Ovary (tissue), 9 donors: ENCODE measurements around the gene NOM1. TPM values are rescaled to one million over a fixed set of nuclear protein-coding genes. Genes with fewer than 3 reads are reported as not detected.

Experiments used
- DNase-seq, 5 donors: peaks; one replicate each; pipeline ENCODE4 v3.0.0-alpha.2; 2019 to 2020
- H3K27ac ChIP-seq, 2 donors: fragments of 200-600 bp; one replicate each; pipeline versions ENCODE4 v1.5.1 to v1.8.0; 2019 to 2022
- H3K27me3 ChIP-seq: fragments of 200-600 bp; one replicate; pipeline ENCODE4 v1.8.0; 2022
- H3K36me3 ChIP-seq: fragments of 200-600 bp; sonication (generic); one replicate; pipeline ENCODE4 v1.5.1; 2019
- H3K4me1 ChIP-seq: one replicate; pipeline ENCODE4 v1.8.1; 2013; ENCODE audit warnings: mild to moderate bottlenecking, moderate library complexity; ENCODE audit not compliant: insufficient read depth
- H3K4me3 ChIP-seq: fragments of 200-600 bp; sonication (generic); one replicate; pipeline ENCODE4 v1.5.1; 2017
- H3K9me3 ChIP-seq, 2 donors: fragments of 200-600 bp in 1 of 2; sonication (generic) in 1 of 2; one replicate each; pipeline versions ENCODE4 v1.5.1 to v1.8.1; 2013 to 2019; ENCODE audit warnings: mild to moderate bottlenecking in 1 of 2, moderate library complexity in 1 of 2
- EP300 ChIP-seq: sonication (generic); formaldehyde crosslinking; IDR thresholded peaks from one replicate; pipeline ENCODE4 v1.6.1; 2017; ENCODE audit warnings: antibody characterized with exemption
- POLR2A ChIP-seq: fragments of 450-650 bp; IDR thresholded peaks from one replicate; pipeline ENCODE4 v1.6.1; 2017; ENCODE audit warnings: antibody characterized with exemption, mild to moderate bottlenecking, moderate library complexity
- WGBS, 3 donors: extraction: QIAGEN DNeasy Blood & Tissue Kit in 1 of 3; methylation state at CpG; one replicate each; pipeline versions ENCODE4 v1.1.5 to v1.1.7; 2013 to 2017; 5-methylcytosine and 5-hydroxymethylcytosine counted together
- intact Hi-C, 4 donors: fragments of 100-400 bp; cut with DNase I; formaldehyde crosslinking; loops; one replicate each; pipeline versions ENCODE4 v1.11.0 to v1.15.1; 2022 to 2023
- polyA plus RNA-seq, 2 donors: library from polyadenylated mRNA; stranded (reverse); fragments of 200-250 nt in 1 of 2; fragments of 350-450 nt in 1 of 2; fragmentation: Illumina TruSeq in 1 of 2; extraction: RNeasy Lipid Tissue Mini Kit (QIAGEN cat#74804) in 1 of 2; gene quantifications; one replicate each; pipeline ENCODE4 v1.2.3, GENCODE V29; 2013 to 2014
- total RNA-seq, 7 donors: library from RNA; depleted of rRNA in 2 of 7; stranded (reverse); fragments of >200 nt in 2 of 7; fragmentation: NEBNext Ultra II Directional in 3 of 7; extraction: Animal tissue kit (Norgen Biotek cat#: 25700) in 3 of 7; gene quantifications; one replicate each; pipeline versions ENCODE4 v1.1.0 to v1.2.4, GENCODE V29; 2016 to 2023
- TF ChIP-seq, protein P1 (sequence below), 3 donors: fragments of 450-650 bp in 2 of 3; fragments of 200-600 bp in 1 of 3; IDR thresholded peaks; one replicate each; pipeline versions ENCODE4 v1.5.1 to v1.8.0; 2016 to 2022; ENCODE audit warnings: antibody characterized with exemption in 3 of 3, mild to moderate bottlenecking in 1 of 3
- donor health status: DM: no; HTN: no; CAD: no; lungs with moderate emphysema.
- donor health status: DM: no; HTN: no; CAD: no.
- donor health status: Bipolar disorder and iron deficiency.
- donor health status: DM: yes; HTN: yes; CAD: no.
- donor health status: DM: no; HTN: no; CAD: no.
- donor health status: DM: yes; HTN: yes; CAD: no.

The NOM1 gene
- total and polyA plus RNA-seq, 9 donors, result 7.7 to 26.5 (median 13.8) TPM

DNA sequence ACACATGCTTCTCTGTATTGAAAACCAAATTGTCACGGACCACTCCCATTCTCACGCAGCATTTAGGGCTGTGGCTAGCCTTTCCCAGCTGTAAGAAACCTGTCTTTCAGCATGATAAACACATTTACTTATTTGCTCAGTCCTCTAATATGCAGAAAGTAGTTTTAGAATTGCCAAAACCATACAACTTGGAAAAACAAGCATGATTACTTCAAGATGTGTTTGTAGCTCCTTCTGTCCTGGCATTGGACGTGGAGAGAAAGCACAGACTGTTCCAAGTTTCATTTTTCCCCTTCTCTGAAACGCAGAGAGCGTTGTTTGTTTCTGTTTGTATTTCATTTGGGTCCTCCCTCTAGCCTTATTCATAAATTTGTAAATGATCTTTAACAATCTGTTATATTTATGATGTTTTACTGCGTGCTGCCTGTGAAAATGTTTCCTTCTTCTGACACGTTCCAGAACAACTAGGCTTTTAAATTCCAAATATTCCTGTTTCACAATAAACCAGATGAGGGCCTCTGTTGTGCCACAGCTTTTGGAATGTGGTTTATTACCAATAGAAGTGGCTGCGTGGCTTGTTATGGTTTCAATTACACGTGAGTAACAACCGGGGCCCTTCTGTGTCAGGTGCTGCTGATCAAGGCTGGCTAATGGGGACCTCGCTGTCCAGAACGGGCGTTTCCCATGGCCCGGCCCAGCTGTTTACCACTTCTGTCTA is 34.8 kb downstream of the NOM1 start:
- H3K9me3 ChIP-seq, result no peaks in the 10 kb centered on the region
- no peak for DNase-seq
- intact Hi-C loops, result no loop called here
- no peaks in the 10 kb centered on the region for H3K4me1 ChIP-seq
- peak overlapping the region in 1 of 2 donors; percentile 16 for H3K27ac ChIP-seq
- 18 to 23% (median 19%) methylated on average over 14 of the region's 14 CpGs for WGBS, 3 donors
- H3K36me3 ChIP-seq, result no peaks in the 10 kb centered on the region
- no peaks in the 10 kb centered on the region for H3K27me3 ChIP-seq
- TF ChIP-seq POLR2A (no peak), EP300 (no peak)
- TF ChIP-seq, protein P1, sequence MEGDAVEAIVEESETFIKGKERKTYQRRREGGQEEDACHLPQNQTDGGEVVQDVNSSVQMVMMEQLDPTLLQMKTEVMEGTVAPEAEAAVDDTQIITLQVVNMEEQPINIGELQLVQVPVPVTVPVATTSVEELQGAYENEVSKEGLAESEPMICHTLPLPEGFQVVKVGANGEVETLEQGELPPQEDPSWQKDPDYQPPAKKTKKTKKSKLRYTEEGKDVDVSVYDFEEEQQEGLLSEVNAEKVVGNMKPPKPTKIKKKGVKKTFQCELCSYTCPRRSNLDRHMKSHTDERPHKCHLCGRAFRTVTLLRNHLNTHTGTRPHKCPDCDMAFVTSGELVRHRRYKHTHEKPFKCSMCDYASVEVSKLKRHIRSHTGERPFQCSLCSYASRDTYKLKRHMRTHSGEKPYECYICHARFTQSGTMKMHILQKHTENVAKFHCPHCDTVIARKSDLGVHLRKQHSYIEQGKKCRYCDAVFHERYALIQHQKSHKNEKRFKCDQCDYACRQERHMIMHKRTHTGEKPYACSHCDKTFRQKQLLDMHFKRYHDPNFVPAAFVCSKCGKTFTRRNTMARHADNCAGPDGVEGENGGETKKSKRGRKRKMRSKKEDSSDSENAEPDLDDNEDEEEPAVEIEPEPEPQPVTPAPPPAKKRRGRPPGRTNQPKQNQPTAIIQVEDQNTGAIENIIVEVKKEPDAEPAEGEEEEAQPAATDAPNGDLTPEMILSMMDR (IDR thresholded peaks at IDR 0.05), result no peak
- no peak overlapping the region for H3K4me3 ChIP-seq

DNA sequence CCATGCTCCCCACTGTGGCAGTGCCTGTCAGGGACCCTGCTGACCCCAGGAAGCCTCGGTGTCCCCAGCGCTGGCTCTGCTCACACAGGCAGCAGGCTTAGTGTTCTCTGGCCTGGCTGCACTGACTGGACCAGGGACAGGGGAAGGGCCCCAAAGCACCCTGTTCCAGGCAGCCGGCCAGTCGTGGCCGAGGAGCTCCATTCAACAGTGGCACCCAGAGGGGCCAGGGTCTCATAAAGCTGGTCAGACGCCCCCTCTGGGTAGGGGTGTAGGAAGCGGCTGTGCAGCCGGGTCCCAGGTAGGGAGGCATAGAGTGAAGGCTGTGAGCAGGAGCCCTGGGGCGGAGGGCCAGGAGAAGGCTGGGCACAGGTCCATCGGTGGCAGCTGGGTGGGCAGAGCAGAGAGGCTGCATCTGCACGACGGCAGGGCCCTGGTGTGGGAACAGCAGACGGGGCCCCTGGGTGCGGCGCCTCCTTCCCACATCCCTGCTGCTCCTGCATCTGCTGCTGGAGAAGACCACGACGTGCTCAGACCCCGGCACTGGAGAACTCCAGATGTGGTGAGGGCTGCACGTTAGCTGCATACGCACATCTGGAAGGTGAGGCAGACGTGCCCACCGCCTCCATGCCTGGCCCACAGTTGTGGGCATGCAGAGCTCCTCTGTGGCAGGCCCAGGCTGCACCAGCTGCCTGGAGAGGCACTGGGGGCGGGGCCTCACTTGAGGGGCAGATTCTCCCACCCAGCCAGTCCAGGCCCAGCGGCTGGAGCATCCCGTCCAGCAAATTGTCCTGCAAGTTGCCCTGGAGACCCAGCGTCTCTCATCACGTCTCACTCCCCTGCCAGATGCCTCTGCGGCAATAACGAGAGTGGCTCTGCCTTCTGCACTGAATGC is 35.8 kb downstream of the NOM1 start:
- 86 to 92% (median 87%) methylated on average over 23 to 29 of the region's 29 CpGs for WGBS, 3 donors
- intact Hi-C loops, result no loop called here
- Histone ChIP-seq H3K9me3 (no peaks in the 10 kb centered on the region), H3K36me3 (no peaks in the 10 kb centered on the region), H3K27me3 (no peaks in the 10 kb centered on the region), H3K4me1 (no peaks in the 10 kb centered on the region), H3K4me3 (no peak overlapping the region), H3K27ac (peak overlapping the region in 1 of 2 donors; percentile 16)
- TF ChIP-seq POLR2A (no peak), EP300 (no peak)
- TF ChIP-seq, protein P1 (IDR thresholded peaks at IDR 0.05), result no peak
- DNase-seq, result no peak

DNA sequence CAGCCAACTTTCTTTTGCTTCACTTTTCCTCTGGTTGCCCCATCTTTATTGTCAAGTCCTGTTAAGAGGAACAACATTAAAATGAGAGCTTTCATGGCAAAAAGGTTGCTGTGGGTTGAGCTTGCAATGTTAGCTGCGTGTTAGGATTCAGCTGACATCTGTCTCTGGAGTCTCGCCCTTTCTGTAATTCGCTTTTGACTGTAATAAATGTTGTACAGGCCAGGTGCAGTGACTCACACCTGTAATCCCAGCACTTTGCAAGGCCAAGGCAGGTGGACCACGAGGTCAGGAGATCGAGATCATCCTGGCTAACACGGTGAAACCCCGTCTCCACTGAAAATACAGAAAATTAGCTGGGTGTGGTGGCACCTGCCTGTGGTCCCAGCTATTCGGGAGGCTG is 36.9 kb downstream of the NOM1 start:
- H3K9me3 ChIP-seq, result no peaks in the 10 kb centered on the region
- 92 to 96% (median 94%) methylated on average over 8 of the region's 8 CpGs for WGBS, 3 donors
- H3K4me3 ChIP-seq, result no peak overlapping the region
- H3K27ac ChIP-seq, result no peak overlapping the region
- TF ChIP-seq EP300 (no peak), POLR2A (no peak)
- TF ChIP-seq, protein P1 (IDR thresholded peaks at IDR 0.05), result no peak
- H3K4me1 ChIP-seq, result no peaks in the 10 kb centered on the region
- no peak for DNase-seq
- intact Hi-C loops, result no loop called here
- H3K27me3 ChIP-seq, result no peaks in the 10 kb centered on the region
- H3K36me3 ChIP-seq, result no peaks in the 10 kb centered on the region

DNA sequence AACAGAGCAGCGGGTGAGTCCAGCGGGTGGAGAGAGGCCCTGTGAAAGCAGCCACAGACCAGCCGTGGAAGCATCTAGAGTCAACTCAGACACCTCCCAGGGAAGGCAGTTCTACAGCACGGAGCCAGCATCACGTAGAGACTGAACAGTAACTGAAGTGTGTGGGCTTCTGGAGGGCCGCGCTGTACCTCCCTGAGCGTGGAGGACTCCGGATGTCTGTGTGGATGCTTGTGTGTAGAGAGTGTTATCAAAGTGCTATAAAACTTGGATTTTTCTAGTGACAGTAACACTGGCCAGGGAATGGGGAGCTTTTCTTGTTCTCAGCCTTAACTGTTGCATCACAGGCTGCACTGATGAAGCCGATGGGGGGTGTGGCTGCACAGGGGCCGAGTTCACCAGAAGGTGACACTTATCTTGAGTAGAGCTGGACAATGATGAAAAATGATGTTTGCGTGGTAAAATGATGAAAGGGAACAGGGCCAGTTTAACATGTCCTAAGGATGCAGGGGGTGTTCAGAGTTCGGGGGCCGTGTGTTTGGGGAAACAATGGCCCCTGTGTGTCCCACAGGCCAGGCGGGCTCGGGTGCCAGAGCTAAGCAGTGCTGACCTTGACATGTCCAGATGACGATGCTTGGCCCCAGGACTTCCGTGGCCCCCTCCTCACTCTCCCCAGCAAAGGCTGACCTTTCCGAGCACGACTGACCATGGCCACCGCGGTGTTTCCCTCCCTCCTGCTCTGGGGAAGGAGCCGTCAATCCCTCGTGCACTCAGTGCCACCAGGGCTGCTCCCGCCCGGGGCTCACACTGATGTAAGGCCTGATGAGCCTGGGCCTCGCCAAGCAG is 39.1 kb downstream of the NOM1 start:
- no peak for DNase-seq
- H3K4me3 ChIP-seq, result no peak overlapping the region
- no peaks in the 10 kb centered on the region for H3K9me3 ChIP-seq
- H3K27ac ChIP-seq, result no peak overlapping the region
- intact Hi-C loops, result no loop called here
- no peaks in the 10 kb centered on the region for H3K27me3 ChIP-seq
- TF ChIP-seq, protein P1 (IDR thresholded peaks at IDR 0.05), result no peak
- TF ChIP-seq POLR2A (no peak), EP300 (no peak)
- H3K4me1 ChIP-seq, result peaks cover 6% of the 10 kb centered on the region
- H3K36me3 ChIP-seq, result no peaks in the 10 kb centered on the region
- WGBS, 3 donors, result 60 to 69% (median 63%) methylated on average over 27 of the region's 27 CpGs
